ENCODE measurements around the gene ANKMY1. TPM values are rescaled to one million over a fixed set of nuclear protein-coding genes. Genes with fewer than 3 reads are reported as not detected.
A peak's percentile ranks its signal among the peaks of the same experiment; 100 is the strongest.

ANKMY1 gene
- total RNA-seq, 2 experiments from 2014 or later: 25.7 to 26.2 TPM

DNA sequence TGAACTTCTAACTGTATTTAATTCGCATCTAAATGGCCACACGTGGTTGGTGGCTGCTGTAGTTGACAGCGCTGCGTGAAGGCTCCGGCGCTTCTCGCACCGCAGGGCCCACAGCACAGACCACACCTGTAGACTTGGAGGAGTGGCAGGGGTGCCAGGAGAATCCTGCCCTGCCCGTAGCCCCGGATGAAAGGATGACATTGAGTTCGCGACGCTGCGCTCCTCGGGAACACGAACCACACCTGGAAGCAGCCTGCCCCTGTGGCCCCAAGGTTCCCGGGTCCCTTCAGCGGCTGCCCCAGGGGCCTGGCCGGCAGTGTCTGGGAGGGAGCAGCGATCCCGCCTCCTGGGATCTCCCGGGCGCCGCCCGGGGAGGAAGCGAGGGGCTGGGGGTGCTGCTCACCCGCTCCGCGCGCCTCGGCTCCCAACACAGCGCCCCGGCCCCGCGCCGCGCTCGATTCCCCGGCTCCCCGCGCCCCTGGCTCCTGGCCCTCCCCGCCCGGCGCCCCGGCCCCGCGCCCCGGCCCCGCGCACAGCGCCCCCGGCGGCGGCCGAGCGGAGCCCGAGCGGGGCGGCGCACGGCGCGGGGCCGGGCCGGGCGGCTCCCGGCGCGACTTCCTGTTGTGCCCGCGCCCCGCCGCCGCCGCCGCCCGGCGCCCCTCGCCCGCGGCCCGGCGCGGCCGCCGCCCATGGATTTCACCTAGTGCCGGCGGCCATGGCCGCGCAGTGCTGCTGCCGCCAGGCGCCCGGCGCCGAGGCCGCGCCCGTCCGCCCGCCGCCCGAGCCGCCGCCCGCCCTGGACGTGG lies 10.3 kb upstream of the ANKMY1 start, which contains the start of gene RNPEPL1:
Gene RNPEPL1, plus strand, starts transcription at position 613 of the 806 bp plus-strand sequence. Its CDS starts 103 bp downstream, at position 716.
- H3K36me3 ChIP-seq (ENCODE audit: insufficient read depth, low read length): peaks cover 21% of the 10 kb centered on the region
- Mint-ChIP-seq H3K27ac (peak within 1 kb of the TSS; percentile 98), H3K27me3 (no peaks in the 10 kb centered on the region), H3K36me3 (ENCODE audit: low read depth) (peaks cover 51% of the 10 kb centered on the region), H3K4me3 (peak within 1 kb of the TSS; percentile 96), H3K9me3 (no peaks in the 10 kb centered on the region), H3K4me1 (ENCODE audit: low read depth) (peaks cover 69% of the 10 kb centered on the region)
- peak within 1 kb of the TSS; percentile 80 to 93 for H3K27ac ChIP-seq (ENCODE audit: low read depth in 1 of 2, low read length in 2 of 2)
- DNase-seq (peak in 13 of 14 experiments; percentile 41 to 87 (median 54)), ATAC-seq (ENCODE audit: poor library complexity) (peak; percentile 12)
- ChIA-PET CTCF (interaction anchor here (1.3 to 5.3 kb wide), 6 partner anchors 11 to 54 kb away, joined by 3 to 54 read pairs (median 28); partner anchors contain the start of genes ANKMY1 and CAPN10), POLR2A (interaction anchor here (0.6 to 7.3 kb wide), 10 partner anchors 8 to 137 kb away, joined by 3 to 224 read pairs (median 6); partner anchors contain the start of genes ANKMY1, CAPN10 and DUSP28)
- peak within 1 kb of the TSS; percentile 87 for H3K4me3 ChIP-seq (ENCODE audit: low read length)
- peaks cover 88% of the 10 kb centered on the region for H3K4me1 ChIP-seq (ENCODE audit: insufficient read depth, low read length)
- no peaks in the 10 kb centered on the region for H3K27me3 ChIP-seq (ENCODE audit: control insufficient read depth in 1 of 2, insufficient read depth in 2 of 2, low read length in 2 of 2)
- intact Hi-C loops (cut with DNase I, micrococcal nuclease): loop anchor here (2.0 to 10.0 kb wide), 10 partner anchors 53 to 1317 kb away; partner anchors contain the start of genes COPS9 (in 1 of the 2), FARP2 (in 1 of the 2), GPR35 (in 1 of the 2) and HDAC4 (in 1 of the 2)
- H3K9me3 ChIP-seq (ENCODE audit: control insufficient read depth in 1 of 2, insufficient read depth in 1 of 2, low read length in 2 of 2): no peaks in the 10 kb centered on the region
- TF ChIP-seq, protein P1, sequence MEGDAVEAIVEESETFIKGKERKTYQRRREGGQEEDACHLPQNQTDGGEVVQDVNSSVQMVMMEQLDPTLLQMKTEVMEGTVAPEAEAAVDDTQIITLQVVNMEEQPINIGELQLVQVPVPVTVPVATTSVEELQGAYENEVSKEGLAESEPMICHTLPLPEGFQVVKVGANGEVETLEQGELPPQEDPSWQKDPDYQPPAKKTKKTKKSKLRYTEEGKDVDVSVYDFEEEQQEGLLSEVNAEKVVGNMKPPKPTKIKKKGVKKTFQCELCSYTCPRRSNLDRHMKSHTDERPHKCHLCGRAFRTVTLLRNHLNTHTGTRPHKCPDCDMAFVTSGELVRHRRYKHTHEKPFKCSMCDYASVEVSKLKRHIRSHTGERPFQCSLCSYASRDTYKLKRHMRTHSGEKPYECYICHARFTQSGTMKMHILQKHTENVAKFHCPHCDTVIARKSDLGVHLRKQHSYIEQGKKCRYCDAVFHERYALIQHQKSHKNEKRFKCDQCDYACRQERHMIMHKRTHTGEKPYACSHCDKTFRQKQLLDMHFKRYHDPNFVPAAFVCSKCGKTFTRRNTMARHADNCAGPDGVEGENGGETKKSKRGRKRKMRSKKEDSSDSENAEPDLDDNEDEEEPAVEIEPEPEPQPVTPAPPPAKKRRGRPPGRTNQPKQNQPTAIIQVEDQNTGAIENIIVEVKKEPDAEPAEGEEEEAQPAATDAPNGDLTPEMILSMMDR (IDR thresholded peaks at IDR 0.05): no peak

DNA sequence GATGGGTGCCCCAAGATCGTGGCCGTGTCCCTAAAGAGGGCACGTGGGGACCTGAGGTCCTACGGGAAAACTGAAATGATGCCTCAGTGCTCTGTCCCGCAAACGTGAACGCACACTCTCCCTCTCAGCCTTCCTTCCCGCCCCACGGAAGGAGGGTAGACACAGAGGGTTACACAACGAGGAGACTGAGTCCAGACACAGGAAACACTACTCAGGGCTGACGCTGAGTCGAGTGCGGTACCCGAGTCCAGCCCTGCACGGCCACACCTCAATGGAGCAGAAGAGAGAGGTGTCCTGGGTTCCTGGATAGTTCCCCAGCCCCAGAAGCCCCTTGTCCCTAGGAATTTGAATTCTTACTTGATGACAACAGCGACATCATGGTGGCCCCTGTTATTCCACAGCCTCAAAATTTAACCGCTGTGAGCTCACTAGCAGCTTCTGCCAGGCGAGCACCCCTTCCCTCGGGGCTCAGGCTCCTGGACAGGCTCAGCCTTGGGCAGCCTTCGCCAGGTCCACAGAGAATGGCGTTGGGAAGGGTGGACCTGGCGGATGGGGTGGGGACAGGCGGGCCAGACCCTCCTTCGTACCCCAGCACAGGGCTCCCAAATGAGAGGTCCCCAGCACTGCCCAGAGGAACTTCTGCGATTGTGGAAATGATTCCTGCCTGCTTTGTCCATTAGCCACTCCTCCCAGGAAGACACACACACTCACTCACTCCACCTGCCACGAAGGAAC lies 9.5 kb upstream of the ANKMY1 start:
- ChIA-PET POLR2A (interaction anchor here (1.2 to 7.3 kb wide), 7 partner anchors 10 to 748 kb away, joined by 4 to 224 read pairs (median 18); partner anchors contain the start of genes ANKMY1, CAPN10 and HDLBP), CTCF (interaction anchor here (0.6 to 5.3 kb wide), 7 partner anchors 9 to 54 kb away, joined by 4 to 54 read pairs (median 24); partner anchors contain the start of genes ANKMY1 and CAPN10)
- peak overlapping the region; percentile 98 for H3K27ac Mint-ChIP-seq
- TF ChIP-seq, protein P1 (IDR thresholded peaks at IDR 0.05): no peak
- H3K4me1 Mint-ChIP-seq (ENCODE audit: low read depth): peaks cover 76% of the 10 kb centered on the region
- H3K9me3 ChIP-seq (ENCODE audit: control insufficient read depth in 1 of 2, insufficient read depth in 1 of 2, low read length in 2 of 2): no peaks in the 10 kb centered on the region
- H3K27me3 Mint-ChIP-seq: no peaks in the 10 kb centered on the region
- peak overlapping the region; percentile 87 for H3K4me3 ChIP-seq (ENCODE audit: low read length)
- intact Hi-C loops (cut with DNase I, micrococcal nuclease): loop anchor here (2.0 to 10.0 kb wide), 10 partner anchors 53 to 1317 kb away; partner anchors contain the start of genes COPS9 (in 1 of the 2), FARP2 (in 1 of the 2), GPR35 (in 1 of the 2) and HDAC4 (in 1 of the 2)
- peak; percentile 8 for ATAC-seq (ENCODE audit: poor library complexity)
- H3K27me3 ChIP-seq (ENCODE audit: control insufficient read depth in 1 of 2, insufficient read depth in 2 of 2, low read length in 2 of 2): no peaks in the 10 kb centered on the region
- peak overlapping the region; percentile 80 to 93 for H3K27ac ChIP-seq (ENCODE audit: low read depth in 1 of 2, low read length in 2 of 2)
- H3K36me3 ChIP-seq (ENCODE audit: insufficient read depth, low read length): peaks cover 20% of the 10 kb centered on the region
- H3K4me1 ChIP-seq (ENCODE audit: insufficient read depth, low read length): peaks cover 88% of the 10 kb centered on the region
- no peaks in the 10 kb centered on the region for H3K9me3 Mint-ChIP-seq
- H3K4me3 Mint-ChIP-seq: peak overlapping the region; percentile 96
- peaks cover 57% of the 10 kb centered on the region for H3K36me3 Mint-ChIP-seq (ENCODE audit: low read depth)
- peak in 10 of 14 experiments; percentile 43 to 79 (median 58) for DNase-seq
